ENCODE data around the gene BCAS3.

GRCh38 chr17:60863892-60864707 lies 186.4 kb downstream of the BCAS3 start:
- no peak for TF ChIP-seq SMC3 (conservative IDR thresholded peaks at IDR 0.05; ENCODE audit: poor library complexity)
- no peak for TF ChIP-seq CTCF (IDR thresholded peaks at IDR 0.05; ENCODE audit: poor library complexity, severe bottlenecking)
- TF ChIP-seq TAF1 (IDR thresholded peaks at IDR 0.05; ENCODE audit: low read depth), result no peak
- TF ChIP-seq EZH2 (IDR thresholded peaks at IDR 0.05; ENCODE audit: borderline replicate concordance, insufficient read depth, low read length, poor library complexity, severe bottlenecking), result no peak
- TF ChIP-seq EP300 (conservative IDR thresholded peaks at IDR 0.05; ENCODE audit: poor library complexity, severe bottlenecking), result no peak
- no peak for TF ChIP-seq REST (IDR thresholded peaks at IDR 0.05; ENCODE audit: borderline replicate concordance)
- TF ChIP-seq MXI1 (conservative IDR thresholded peaks at IDR 0.05; ENCODE audit: poor library complexity, severe bottlenecking), result no peak
- no peak for TF ChIP-seq RAD21 (conservative IDR thresholded peaks at IDR 0.05)
